ENCODE data around the gene LILRB5.
"Not testable (repeated sequence)": the region's sequence is repeated elsewhere in the genome, so short reads cannot be mapped to it uniquely, and the experiment has no call there.

DNA sequence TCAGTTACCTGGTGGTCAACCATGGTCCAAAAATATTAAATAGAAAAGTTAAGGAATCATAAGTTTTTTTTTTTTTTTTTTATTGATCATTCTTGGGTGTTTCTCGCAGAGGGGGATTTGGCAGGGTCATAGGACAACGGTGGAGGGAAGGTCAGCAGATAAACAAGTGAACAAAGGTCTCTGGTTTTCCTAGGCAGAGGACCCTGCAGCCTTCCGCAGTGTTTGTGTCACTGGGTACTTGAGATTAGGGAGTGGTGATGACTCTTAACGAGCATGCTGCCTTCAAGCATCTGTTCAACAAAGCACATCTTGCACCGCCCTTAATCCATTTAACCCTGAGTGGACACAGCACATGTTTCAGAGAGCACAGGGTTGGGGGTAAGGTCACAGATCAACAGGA, 42.9 kb downstream of the LILRB5 start:
- TF ChIP-seq, protein P1, sequence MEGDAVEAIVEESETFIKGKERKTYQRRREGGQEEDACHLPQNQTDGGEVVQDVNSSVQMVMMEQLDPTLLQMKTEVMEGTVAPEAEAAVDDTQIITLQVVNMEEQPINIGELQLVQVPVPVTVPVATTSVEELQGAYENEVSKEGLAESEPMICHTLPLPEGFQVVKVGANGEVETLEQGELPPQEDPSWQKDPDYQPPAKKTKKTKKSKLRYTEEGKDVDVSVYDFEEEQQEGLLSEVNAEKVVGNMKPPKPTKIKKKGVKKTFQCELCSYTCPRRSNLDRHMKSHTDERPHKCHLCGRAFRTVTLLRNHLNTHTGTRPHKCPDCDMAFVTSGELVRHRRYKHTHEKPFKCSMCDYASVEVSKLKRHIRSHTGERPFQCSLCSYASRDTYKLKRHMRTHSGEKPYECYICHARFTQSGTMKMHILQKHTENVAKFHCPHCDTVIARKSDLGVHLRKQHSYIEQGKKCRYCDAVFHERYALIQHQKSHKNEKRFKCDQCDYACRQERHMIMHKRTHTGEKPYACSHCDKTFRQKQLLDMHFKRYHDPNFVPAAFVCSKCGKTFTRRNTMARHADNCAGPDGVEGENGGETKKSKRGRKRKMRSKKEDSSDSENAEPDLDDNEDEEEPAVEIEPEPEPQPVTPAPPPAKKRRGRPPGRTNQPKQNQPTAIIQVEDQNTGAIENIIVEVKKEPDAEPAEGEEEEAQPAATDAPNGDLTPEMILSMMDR (IDR thresholded peaks at IDR 0.05), result not testable (repeated sequence)
- TF ChIP-seq POLR2A (IDR thresholded peaks at IDR 0.05); EP300 (IDR thresholded peaks at IDR 0.05; ENCODE audit: low read depth): not testable (repeated sequence)

All from transverse colon (tissue), 3 donors.